22Rv1 (cell line): Measurements from ENCODE around the gene DOCK3.

Experiments
- CTCF ChIP-seq: fragments of 450-650 bp; IDR thresholded peaks from 2 replicates; pipeline ENCODE4 v1.5.1; 2017; ENCODE audit warnings: mild to moderate bottlenecking
- ZFX ChIP-seq: fragments of 450-650 bp; IDR thresholded peaks from 2 replicates; pipeline ENCODE4 v1.6.1; 2017; ENCODE audit warnings: antibody characterized with exemption, borderline replicate concordance

- TF ChIP-seq CTCF (no peak), ZFX (no peak)
Observed at GRCh38 chr3:50759015-50759414, 84.3 kb downstream of the DOCK3 start.
